Measurements from ENCODE around the gene NHERF2.

Gene NHERF2

GRCh38 chr16:1991135-1991551 is 35.6 kb upstream of the NHERF2 start:
- DNase-seq = peak; percentile 29

- no peak for DNase-seq
Observed at GRCh38 chr16:1991588-1991947, 35.1 kb upstream of the NHERF2 start.

GRCh38 chr16:1991948-1992703 is 34.6 kb upstream of the NHERF2 start:
- DNase-seq = peak; percentile 96

- no peak for DNase-seq
Observed at GRCh38 chr16:1992704-1993317, 33.9 kb upstream of the NHERF2 start.

- no peak for DNase-seq
Observed at GRCh38 chr16:1993731-1994131, 33.0 kb upstream of the NHERF2 start.

GRCh38 chr16:1997494-1998359 is 29.0 kb upstream of the NHERF2 start:
- no peak for DNase-seq

DNA sequence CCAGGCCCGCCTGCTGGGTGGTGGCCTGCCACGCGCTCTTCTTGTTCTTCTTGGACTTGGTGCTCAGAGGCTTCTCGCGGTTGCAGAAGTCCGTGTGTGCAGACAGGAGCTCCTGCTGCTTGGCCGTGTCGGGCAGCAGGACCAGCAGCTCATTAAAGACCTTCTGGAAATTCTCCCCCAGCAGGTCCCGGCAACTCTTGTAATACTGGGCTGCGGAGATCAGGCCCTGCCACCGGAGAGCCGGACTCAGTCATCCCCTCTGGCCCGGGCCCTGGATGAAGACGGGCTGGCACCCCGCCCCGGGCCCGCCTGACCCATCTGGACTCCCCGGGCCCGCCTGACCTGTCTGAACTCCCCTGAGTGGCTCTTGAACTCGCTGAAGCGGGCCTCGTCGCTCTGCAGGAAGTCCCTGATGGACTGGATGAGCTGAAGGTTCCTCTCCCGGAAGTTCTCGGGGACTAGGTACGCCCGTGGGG is 28.3 kb upstream of the NHERF2 start:
- no peak for DNase-seq

- no peak for DNase-seq
Observed at GRCh38 chr16:1998852-1999801, 27.6 kb upstream of the NHERF2 start.

DNA sequence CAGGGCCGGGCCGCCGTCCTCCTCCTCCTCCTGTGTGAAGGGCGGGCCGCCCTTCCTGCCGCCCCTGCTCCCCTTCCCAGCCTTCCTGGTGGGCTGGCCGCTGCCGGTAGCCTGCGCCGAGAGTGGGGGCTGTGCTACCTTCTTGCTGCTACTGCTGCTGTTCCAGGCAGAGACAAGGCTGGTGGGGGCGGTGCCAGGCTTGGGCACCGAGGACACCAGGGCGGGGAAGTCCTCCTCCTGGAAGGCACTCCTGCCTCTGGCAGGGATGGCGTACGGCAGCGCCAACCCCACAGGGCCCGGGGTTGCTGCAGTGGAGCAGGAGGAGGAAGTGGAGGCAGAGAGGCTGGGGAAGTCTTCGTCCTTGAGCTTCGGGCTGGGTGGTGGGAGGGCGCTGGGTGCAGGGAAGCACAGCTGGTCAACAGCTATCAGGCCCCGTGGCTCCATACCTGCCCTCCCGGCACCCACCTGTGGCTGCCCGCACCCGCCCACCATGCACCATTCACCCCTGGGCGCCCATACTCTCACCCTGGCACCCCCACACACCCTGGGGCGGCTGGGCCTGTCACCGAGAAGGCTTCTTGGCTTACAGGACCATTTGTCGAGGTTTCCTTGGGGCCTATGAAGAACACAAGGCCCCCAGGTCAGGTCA is 26.7 kb upstream of the NHERF2 start:
- no peak for DNase-seq

GRCh38 chr16:2001035-2001434 is 25.7 kb upstream of the NHERF2 start:
- no peak for DNase-seq

- no peak for DNase-seq
Observed at GRCh38 chr16:2001456-2002355, 25.0 kb upstream of the NHERF2 start.

DNA sequence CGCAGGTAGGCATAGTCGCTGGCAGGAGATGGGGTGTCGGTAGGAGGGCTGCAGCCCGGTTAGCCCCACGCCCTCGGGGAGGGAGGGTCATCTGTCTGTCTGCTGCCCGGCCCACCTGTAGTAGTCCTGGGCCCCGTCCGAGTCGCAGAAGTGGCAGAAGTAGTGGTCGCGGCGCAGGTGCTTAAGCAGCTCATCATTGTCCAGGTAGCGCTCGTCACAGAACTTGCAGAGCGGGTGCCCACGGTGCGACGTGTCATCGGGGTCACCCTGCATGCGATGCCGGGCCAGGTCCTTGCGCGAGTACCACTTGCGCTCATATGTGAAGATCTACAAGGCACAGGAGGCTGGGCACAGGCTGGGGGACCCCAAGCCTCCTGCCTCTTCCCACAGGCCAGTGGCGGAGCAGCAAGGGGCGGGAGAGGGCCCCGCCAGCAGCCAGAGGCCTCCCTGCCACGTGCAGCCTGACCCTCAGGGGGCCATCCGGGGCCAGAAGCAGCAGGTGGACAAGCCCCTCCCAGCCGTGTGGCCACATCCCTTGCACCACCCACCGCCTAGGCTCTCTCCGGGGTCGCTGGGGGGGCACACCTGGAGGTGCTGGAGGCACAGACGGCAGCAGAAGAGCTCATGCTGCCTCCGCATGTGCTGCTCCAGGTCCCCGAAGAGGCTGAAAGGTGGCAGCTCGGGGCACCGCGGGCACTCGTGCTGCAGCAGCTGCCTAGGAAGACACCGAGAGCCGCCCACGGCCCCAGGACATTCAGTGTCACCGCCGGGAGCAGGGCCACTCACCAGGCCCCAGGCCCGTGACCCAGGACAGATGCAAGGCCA is 24.1 kb upstream of the NHERF2 start:
- no peak for DNase-seq

GRCh38 chr16:2003231-2003826 is 23.4 kb upstream of the NHERF2 start:
- DNase-seq = no peak

- DNase-seq = peak; percentile 98
Observed at GRCh38 chr16:2003827-2004641, 22.7 kb upstream of the NHERF2 start.

- DNase-seq = no peak
Observed at GRCh38 chr16:2004795-2005517, 21.7 kb upstream of the NHERF2 start.

GRCh38 chr16:2005646-2006045 is 21.1 kb upstream of the NHERF2 start:
- peak; percentile 87 for DNase-seq

DNA sequence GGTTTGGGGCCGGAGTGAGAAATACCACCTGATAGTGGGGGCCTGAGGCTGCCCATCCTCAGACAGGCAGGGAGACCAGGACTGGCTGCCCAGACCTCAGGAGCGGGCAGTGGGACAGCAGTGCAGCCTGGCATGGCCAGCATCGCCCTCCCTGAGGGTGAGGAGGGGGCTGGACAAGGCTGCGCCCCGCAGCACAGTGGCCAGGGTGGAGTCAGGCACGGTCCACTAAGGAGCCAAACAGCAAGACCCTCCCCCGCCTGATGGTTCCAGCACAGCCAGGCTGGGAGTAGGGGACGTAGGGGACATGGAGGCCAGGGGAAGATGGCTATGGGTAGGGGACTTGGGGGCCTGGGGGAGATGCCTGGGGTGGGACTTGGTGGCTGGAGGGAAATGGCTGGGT is 20.4 kb upstream of the NHERF2 start:
- no peak for DNase-seq
